OCI-LY3 (cell line): ENCODE measurements around the gene GGN.

Experiments
- CTCF ChIP-seq: fragments of 200-600, 300-600 bp; sonication (generic); IDR thresholded peaks from 2 replicates; pipeline ENCODE4 v1.5.1; 2014; ENCODE audit warnings: antibody characterized with exemption, low read length, low read depth
- EZH2phosphoT487 ChIP-seq: fragments of 200-600 bp; shearing (Covaris generic); IDR thresholded peaks from 2 replicates; pipeline ENCODE4 v1.6.1; 2018; ENCODE audit warnings: antibody characterized with exemption, mixed run types, low read depth

GRCh38 chr19:38370299-38370698 is 17.5 kb downstream of the GGN start:
- TF ChIP-seq EZH2phosphoT487: no peak
- TF ChIP-seq CTCF: no peak
